Measurements from ENCODE around the gene ZMAT5. TPM values are rescaled to one million over a fixed set of nuclear protein-coding genes. Genes with fewer than 3 reads are reported as not detected.

Gene ZMAT5
- total RNA-seq, 4 donors from 2014 or later, result 13.3 to 33.8 (median 23.1) TPM

- no peak for TF ChIP-seq CTCF (IDR thresholded peaks at IDR 0.05)
- TF ChIP-seq POLR2A (IDR thresholded peaks at IDR 0.05; ENCODE audit: low read depth), result no peak
- no peak for TF ChIP-seq POLR2AphosphoS5 (IDR thresholded peaks at IDR 0.05)
- TF ChIP-seq EP300 (IDR thresholded peaks at IDR 0.05), result no peak
- H3K27me3 ChIP-seq, result no peaks in the 10 kb centered on the region
- intact Hi-C loops (cut with DNase I), result no loop called here
- peaks cover 25 to 100% (median 93%) of the 10 kb centered on the region in 4 donors for H3K36me3 ChIP-seq
- no peaks in the 10 kb centered on the region for H3K9me3 ChIP-seq
- no peak overlapping the region for H3K4me3 ChIP-seq
- WGBS, result 94% methylated on average over 4 of the region's 4 CpGs
- H3K4me1 ChIP-seq, result no peaks in the 10 kb centered on the region
- H3K27ac ChIP-seq (replicated peaks in 1 of 4), result no peak overlapping the region
- DNase-seq (ENCODE audit: extremely low spot score), result no peak
These were observed 83.3 kb downstream of the ZMAT5 start for GRCh38 chr22:29683536-29683935.

Small RNA genes within 50 kb of the gene (small RNA-seq; reads per million reads assigned to genes)
- gene AC004882.2, result 0 reads per million in 3 donors
- gene RF00019, result 0 reads per million in 3 donors

Other genes with a start within 250 kb of the ZMAT5 start
- 10 to 100 TPM; 38.6 to 56.1 (median 48.6) TPM for gene THOC5, start 213.2 kb downstream of the ZMAT5 start, total RNA-seq
- 10 to 100 TPM in 2 of 4 donors, 1 to 10 TPM in 2; 5.6 to 17.7 (median 10.8) TPM for gene NIPSNAP1, start 185.9 kb downstream of the ZMAT5 start, total RNA-seq
- 10 to 100 TPM; 34.5 to 47.3 (median 42.0) TPM for gene NF2, start 163.4 kb downstream of the ZMAT5 start, total RNA-seq
- under 1 TPM; under 0.01 to 0.99 (median 0.54) TPM for gene CABP7, start 47.0 kb downstream of the ZMAT5 start, total RNA-seq
- 10 to 100 TPM; 57.5 to 81.7 (median 59.0) TPM for gene UQCR10, start 362 bp upstream of the ZMAT5 start, total RNA-seq
- 10 to 100 TPM; 20.5 to 32.6 (median 25.1) TPM for gene ASCC2, start 71.3 kb upstream of the ZMAT5 start, total RNA-seq
- gene MTMR3, start 116.2 kb upstream of the ZMAT5 start, total RNA-seq, result 10 to 100 TPM; 33.5 to 46.5 (median 40.8) TPM

All from esophagus muscularis mucosa (tissue), 4 donors.